ENCODE measurements around the gene PRIM1. TPM values are rescaled to one million over a fixed set of nuclear protein-coding genes. Genes with fewer than 3 reads are reported as not detected.

The PRIM1 gene
- total RNA-seq, 1 donor from 2014 or later, result 17.7 TPM

Other genes starting within 250 kb of the PRIM1 start
- gene RBMS2, start 230.5 kb downstream of the PRIM1 start, total RNA-seq, result 18.1 TPM
- gene BAZ2A, start 122.0 kb downstream of the PRIM1 start, total RNA-seq, result 34.6 TPM
- gene ATP5F1B, start 106.3 kb downstream of the PRIM1 start, total RNA-seq, result 686 TPM
- 92.4 TPM for gene PTGES3, start 64.0 kb downstream of the PRIM1 start, total RNA-seq
- gene NACA, start 27.0 kb downstream of the PRIM1 start, total RNA-seq, result 759 TPM
- gene HSD17B6, start 11.0 kb upstream of the PRIM1 start, total RNA-seq, result not detected
- gene SDR9C7, start 182.1 kb upstream of the PRIM1 start, total RNA-seq, result 0.51 TPM
- 1.3 TPM for gene RDH16, start 205.3 kb upstream of the PRIM1 start, total RNA-seq